PFSK-1 (cell line): ENCODE results near the gene HNRNPU.

ENCODE experiments used
- FOXP2 ChIP-seq: optimal IDR thresholded peaks from 2 replicates; pipeline ENCODE3; 2011; ENCODE audit warnings: borderline replicate concordance, control low read depth, inconsistent platforms; ENCODE audit not compliant: insufficient read depth; ENCODE audit errors: extremely low read length, extremely low read depth
- POLR2AphosphoS5 ChIP-seq: IDR thresholded peaks from 2 replicates; pipeline ENCODE4 v1.6.1; 2012; ENCODE audit warnings: low read depth, mild to moderate bottlenecking, control low read depth, low read length, moderate library complexity
- REST ChIP-seq, 2 experiments: IDR thresholded peaks; 2 replicates each; pipeline versions ENCODE4 v1.6.1 to v1.8.0; 2011 to 2012; ENCODE audit warnings: low read depth in 2 of 2, low read length in 2 of 2, control low read depth in 1 of 2, inconsistent platforms in 1 of 2, mild to moderate bottlenecking in 1 of 2, moderate library complexity in 1 of 2; ENCODE audit not compliant: insufficient read depth in 1 of 2
- SIN3A ChIP-seq: IDR thresholded peaks from 2 replicates; pipeline ENCODE4 v1.6.1; 2012; ENCODE audit warnings: mild to moderate bottlenecking, low read length, moderate library complexity, borderline replicate concordance; ENCODE audit not compliant: insufficient read depth
- TAF1 ChIP-seq: IDR thresholded peaks from 2 replicates; pipeline ENCODE4 v1.6.1; 2012; ENCODE audit warnings: low read length, control low read depth, borderline replicate concordance; ENCODE audit not compliant: insufficient read depth

- TF ChIP-seq REST (IDR thresholded peaks at IDR 0.05; ENCODE audit: insufficient read depth in 1 of 2, low read depth in 2 of 2, low read length in 2 of 2) (no peak), TAF1 (no peak), SIN3A (no peak), FOXP2 (no peak), POLR2AphosphoS5 (no peak)
Observed at GRCh38 chr1:244893836-244894235, 29.5 kb upstream of the HNRNPU start.
